IMR-90 (cell line): ENCODE data around the gene VEGFA. TPM values are rescaled to one million over a fixed set of nuclear protein-coding genes. Genes with fewer than 3 reads are reported as not detected.
A peak's percentile ranks its signal among the peaks of the same experiment; 100 is the strongest.

Experiments
- ATAC-seq: fragments of 200-7000 bp; cut with Tn5 transposase; 2 replicates; pipeline ENCODE4 v1.9.1; 2020; ENCODE audit warnings: low read depth, mild to moderate bottlenecking, moderate library complexity
- BruUV-seq: library from RNA; stranded (reverse); fragments of 400-500 nt; replicated peaks from 2 replicates; lab custom pipeline; 2021; lab: Mats Ljungman, UMichigan
- CTCF ChIA-PET: fragments of 300-600 bp; formaldehyde crosslinking; extraction: SDS; loops from one replicate; lab custom pipeline; 2021; ENCODE audit warnings: antibody characterized with exemption; lab: Yijun Ruan, JAX
- POLR2A ChIA-PET: fragments of 300-600 bp; sonication (Branson Sonifier 250); formaldehyde crosslinking; loops from one replicate; lab custom pipeline; 2022; ENCODE audit warnings: antibody characterized with exemption; ENCODE audit not compliant: unreplicated experiment; lab: Charles Lee
- DNase-seq: peaks from one replicate; pipeline ENCODE4 v3.0.0; 2013
- H2AFZ ChIP-seq: replicated peaks from 2 replicates; pipeline ENCODE3; 2013; ENCODE audit warnings: low read length, mild to moderate bottlenecking; ENCODE audit not compliant: poor library complexity
- H2AK5ac ChIP-seq: 2 replicates; pipeline ENCODE4 v1.6.1; 2013; ENCODE audit warnings: low read depth, low read length, inconsistent platforms
- H2AK9ac ChIP-seq: replicated peaks from 2 replicates; pipeline ENCODE3; 2013; ENCODE audit warnings: mild to moderate bottlenecking, low read depth, low read length, moderate library complexity; ENCODE audit not compliant: poor library complexity
- H2BK120ac ChIP-seq: 2 replicates; pipeline ENCODE4 v1.6.1; 2013; ENCODE audit warnings: low read depth, low read length, inconsistent platforms
- H2BK15ac ChIP-seq: 3 replicates; pipeline ENCODE4 v1.6.1; 2013; ENCODE audit warnings: low read depth, low read length, inconsistent platforms
- H2BK20ac ChIP-seq: 2 replicates; pipeline ENCODE4 v1.6.1; 2013; ENCODE audit warnings: low read depth, mild to moderate bottlenecking, inconsistent platforms, low read length, moderate library complexity
- H2BK5ac ChIP-seq: 2 replicates; pipeline ENCODE4 v1.6.1; 2013; ENCODE audit warnings: mild to moderate bottlenecking, low read depth, low read length, inconsistent platforms; ENCODE audit not compliant: poor library complexity, severe bottlenecking
- H3K14ac ChIP-seq: replicated peaks from 2 replicates; pipeline ENCODE4 v1.6.1; 2013; ENCODE audit warnings: low read depth, low read length, inconsistent platforms
- H3K18ac ChIP-seq: 2 replicates; pipeline ENCODE4 v1.6.1; 2013; ENCODE audit warnings: low read depth, low read length, control low read depth
- H3K23ac ChIP-seq: 2 replicates; pipeline ENCODE4 v1.6.1; 2013; ENCODE audit warnings: low read depth, low read length, inconsistent platforms
- H3K27ac ChIP-seq: 2 replicates; pipeline ENCODE4 v1.5.1; 2013; ENCODE audit warnings: mild to moderate bottlenecking, control low read depth, low read length; ENCODE audit not compliant: insufficient read depth
- H3K27me3 ChIP-seq: 2 replicates; pipeline ENCODE4 v1.6.1; 2013; ENCODE audit warnings: low read length; ENCODE audit not compliant: control insufficient read depth, insufficient read depth
- H3K36me3 ChIP-seq: 2 replicates; pipeline ENCODE4 v1.6.1; 2013; ENCODE audit warnings: low read length, mixed read lengths; ENCODE audit not compliant: control insufficient read depth, insufficient read depth
- H3K4ac ChIP-seq: 2 replicates; pipeline ENCODE4 v1.6.1; 2013; ENCODE audit warnings: low read depth, low read length, inconsistent platforms
- H3K4me1 ChIP-seq: 2 replicates; pipeline ENCODE4 v1.6.1; 2013; ENCODE audit warnings: low read length, mixed read lengths; ENCODE audit not compliant: control insufficient read depth, insufficient read depth
- H3K4me2 ChIP-seq: 2 replicates; pipeline ENCODE4 v1.6.1; 2013; ENCODE audit warnings: low read depth, mild to moderate bottlenecking, control low read depth, low read length, moderate library complexity
- H3K4me3 ChIP-seq: 2 replicates; pipeline ENCODE4 v1.5.1; 2013; ENCODE audit warnings: low read depth, mild to moderate bottlenecking, control low read depth, low read length, moderate library complexity; ENCODE audit not compliant: insufficient read depth
- H3K56ac ChIP-seq: 2 replicates; pipeline ENCODE4 v1.6.1; 2013; ENCODE audit warnings: low read length, inconsistent platforms; ENCODE audit not compliant: insufficient read depth; ENCODE audit errors: extremely low read depth
- H3K79me1 ChIP-seq, 2 experiments: 2 replicates each; pipeline ENCODE4 v1.6.1; 2013; ENCODE audit warnings: low read length in 2 of 2, inconsistent platforms in 1 of 2, low read depth in 1 of 2
- H3K9ac ChIP-seq: 2 replicates; pipeline ENCODE4 v1.6.1; 2013; ENCODE audit warnings: low read depth, low read length, control low read depth
- H3K9me1 ChIP-seq: 2 replicates; pipeline ENCODE4 v1.6.1; 2013; ENCODE audit warnings: low read length, inconsistent platforms; ENCODE audit not compliant: insufficient read depth
- H3K9me3 ChIP-seq: 2 replicates; pipeline ENCODE4 v1.6.1; 2013; ENCODE audit warnings: low read length; ENCODE audit not compliant: control insufficient read depth, insufficient read depth
- H4K20me1 ChIP-seq: 2 replicates; pipeline ENCODE4 v1.6.1; 2013; ENCODE audit warnings: low read length, inconsistent platforms; ENCODE audit not compliant: insufficient read depth
- H4K5ac ChIP-seq: 2 replicates; pipeline ENCODE4 v1.6.1; 2013; ENCODE audit warnings: mild to moderate bottlenecking, low read depth, low read length, control low read depth
- H4K8ac ChIP-seq, 2 experiments: 2 replicates each; pipeline ENCODE4 v1.6.1; 2013; ENCODE audit warnings: low read depth in 2 of 2, low read length in 2 of 2, control low read depth in 1 of 2, inconsistent platforms in 1 of 2
- H4K91ac ChIP-seq: 2 replicates; pipeline ENCODE4 v1.6.1; 2013; ENCODE audit warnings: low read depth, low read length, inconsistent platforms; ENCODE audit not compliant: insufficient read depth
- CEBPB ChIP-seq: IDR thresholded peaks from 2 replicates; pipeline ENCODE4 v1.6.1; 2012; ENCODE audit warnings: low read depth, low read length, improper control_type of control experiment
- CHD1 ChIP-seq: IDR thresholded peaks from 2 replicates; pipeline ENCODE4 v1.6.1; 2012; ENCODE audit warnings: low read depth, low read length, improper control_type of control experiment
- FOS ChIP-seq: fragments of 150-350 bp; IDR thresholded peaks from 2 replicates; pipeline ENCODE4 v1.6.1; 2016; ENCODE audit warnings: low read depth, low read length
- MAFK ChIP-seq: IDR thresholded peaks from 2 replicates; pipeline ENCODE4 v1.6.1; 2012; ENCODE audit warnings: low read depth, low read length, improper control_type of control experiment
- MAZ ChIP-seq: IDR thresholded peaks from 2 replicates; pipeline ENCODE4 v1.6.1; 2012; ENCODE audit warnings: low read depth, mild to moderate bottlenecking, low read length, improper control_type of control experiment, moderate library complexity, borderline replicate concordance
- MXI1 ChIP-seq: IDR thresholded peaks from 2 replicates; pipeline ENCODE4 v1.6.1; 2012; ENCODE audit warnings: low read depth, mild to moderate bottlenecking, low read length, moderate library complexity, borderline replicate concordance
- NFE2L2 ChIP-seq: fragments of 150-350 bp; IDR thresholded peaks from 2 replicates; pipeline ENCODE4 v1.6.1; 2016; ENCODE audit warnings: low read depth, mild to moderate bottlenecking, low read length
- POLR2A ChIP-seq: IDR thresholded peaks from 2 replicates; pipeline ENCODE4 v1.6.1; 2012; ENCODE audit warnings: mild to moderate bottlenecking, low read depth, low read length
- RAD21 ChIP-seq: IDR thresholded peaks from 2 replicates; pipeline ENCODE4 v1.6.1; 2012; ENCODE audit warnings: low read length, improper control_type of control experiment
- RCOR1 ChIP-seq: IDR thresholded peaks from 2 replicates; pipeline ENCODE4 v1.6.1; 2012; ENCODE audit warnings: mild to moderate bottlenecking, low read length, improper control_type of control experiment; ENCODE audit not compliant: insufficient replicate concordance
- RFX5 ChIP-seq: IDR thresholded peaks from 2 replicates; pipeline ENCODE4 v1.8.0; 2012; ENCODE audit warnings: low read depth, mild to moderate bottlenecking, low read length, moderate library complexity
- SMC3 ChIP-seq: fragments of 150-350 bp; IDR thresholded peaks from 2 replicates; pipeline ENCODE4 v1.6.1; 2016; ENCODE audit warnings: low read depth, mild to moderate bottlenecking, antibody characterized with exemption, low read length, moderate library complexity
- WGBS, 2 experiments: methylation state at CpG; one replicate each; pipeline versions ENCODE4 v1.1.5 to v1.1.7; 2013; ENCODE audit warnings: missing lambda C conversion rate in 2 of 2; ENCODE audit not compliant: insufficient read length in 1 of 2; ENCODE audit errors: extremely low coverage in 2 of 2; 5-methylcytosine and 5-hydroxymethylcytosine counted together
- dilution Hi-C: fragments of 300-500 bp; cut with HindIII; formaldehyde crosslinking; loops from one replicate; pipeline ENCODE4 v1.14.3; 2018; ENCODE audit warnings: low sequenced_read_pairs; ENCODE audit not compliant: unreplicated experiment
- in situ Hi-C: fragments of 300-500 bp; cut with MboI; formaldehyde crosslinking; loops from 3 replicates; pipeline ENCODE4 v1.14.3; 2019; ENCODE audit warnings: low sequenced_read_pairs, inconsistent platforms, mixed read lengths
- intact Hi-C: fragments of 100-400 bp; cut with micrococcal nuclease; formaldehyde crosslinking; loops from 2 replicates; pipeline ENCODE4 v1.10.0; 2022
- polyA plus RNA-seq, 3 experiments: library from polyadenylated mRNA; depleted of rRNA; stranded (reverse); fragments of >200 nt; gene quantifications; 2 replicates each; pipeline ENCODE4 v1.2.3, GENCODE V29; 2012; ENCODE audit warnings: low replicate concordance in 1 of 3
- total RNA-seq: library from RNA; depleted of rRNA; stranded (reverse); fragments of >200 nt; gene quantifications from 2 replicates; pipeline ENCODE4 v1.2.3, GENCODE V29; 2012
- TF ChIP-seq, protein P1 (sequence below): conservative IDR thresholded peaks from 2 replicates; pipeline ENCODE4 v1.5.1; 2012; ENCODE audit warnings: mild to moderate bottlenecking, low read depth, low read length, improper control_type of control experiment
- TF ChIP-seq, protein P2 (sequence below): fragments of 150-350 bp; IDR thresholded peaks from 2 replicates; pipeline ENCODE4 v1.6.1; 2016; ENCODE audit warnings: low read depth, mild to moderate bottlenecking, low read length, moderate library complexity, borderline replicate concordance
- TF ChIP-seq, protein P3 (sequence below): fragments of 150-350 bp; IDR thresholded peaks from 2 replicates; pipeline ENCODE4 v1.6.1; 2017; ENCODE audit warnings: mild to moderate bottlenecking, antibody characterized with exemption, low read length, low read depth

VEGFA gene
- total and polyA plus RNA-seq, 2 of the 4 experiments (the other 2 are of a cell fraction): 190 to 234 TPM

DNA sequence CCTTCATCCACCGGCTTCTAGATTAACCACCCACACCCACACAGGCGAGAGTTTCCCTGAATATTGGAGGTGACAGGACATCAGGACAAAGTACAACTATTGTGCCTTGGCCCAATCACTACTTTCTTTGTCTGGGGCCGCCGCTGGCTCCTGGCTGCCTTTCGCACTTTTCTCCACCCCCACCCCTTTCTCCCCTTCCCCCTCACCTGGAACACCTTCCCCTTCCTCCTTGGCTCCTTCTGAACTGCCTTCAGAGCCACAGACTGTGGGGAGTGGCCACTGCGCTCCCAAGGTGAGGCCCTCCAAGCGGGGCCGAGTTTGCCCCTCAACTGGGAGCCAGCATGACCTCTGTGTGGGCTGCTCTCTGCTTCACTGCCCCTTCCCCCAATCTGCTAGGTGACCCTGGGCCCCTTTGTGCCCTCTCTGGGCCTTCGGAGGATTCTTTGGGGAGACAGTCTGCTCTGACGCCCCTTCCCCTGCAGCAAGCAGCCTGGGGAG lies 3.0 kb upstream of the VEGFA start:
- Histone ChIP-seq H3K4me3 (no peak overlapping the region), H3K9ac (no peak overlapping the region), H2BK120ac (no peak overlapping the region), H3K36me3 (peaks cover 1% of the 10 kb centered on the region), H2AFZ (no peak overlapping the region), H3K27ac (no peak overlapping the region), H2AK9ac (no peak overlapping the region), H3K79me1 (peaks cover 0 to 9% of the 10 kb centered on the region in 2 experiments; a peak in 2 of 4 replicates), H3K14ac (no peak overlapping the region), H3K18ac (no peak overlapping the region), H3K4ac (peak overlapping the region; percentile 2; the same call in 1 of the 2 replicates), H2BK5ac (no peak overlapping the region), H4K5ac (no peak overlapping the region), H2AK5ac (peak overlapping the region; percentile 4; the same call in 1 of the 2 replicates), H2BK20ac (no peak overlapping the region), H2BK15ac (peak overlapping the region; percentile 30; the same call in 2 of the 3 replicates), H3K4me2 (no peak overlapping the region), H3K9me3 (no peaks in the 10 kb centered on the region), H3K9me1 (no peaks in the 10 kb centered on the region), H3K4me1 (peaks cover 21% of the 10 kb centered on the region), H4K91ac (no peak overlapping the region), H3K27me3 (peaks cover under 1% of the 10 kb centered on the region; the same call in 1 of the 2 replicates), H3K23ac (no peak overlapping the region; the same call in 1 of the 2 replicates), H4K8ac (no peak overlapping the region), H4K20me1 (peaks cover 22% of the 10 kb centered on the region), H3K56ac (no peak overlapping the region)
- dilution Hi-C loops: no loop called here
- BruUV-seq: no TSS peak
- ATAC-seq (no peak), DNase-seq (no peak)
- WGBS, 2 experiments: no CpG with 5 or more reads among the region's 10 CpGs
- in situ Hi-C loops: loop anchor here (5.0 kb wide), 1 partner anchor 100 kb away; no protein-coding TSS in a partner anchor
- ChIA-PET CTCF (no interaction called here), POLR2A (no interaction called here)
- no peak for TF ChIP-seq CHD1
- TF ChIP-seq, protein P1, sequence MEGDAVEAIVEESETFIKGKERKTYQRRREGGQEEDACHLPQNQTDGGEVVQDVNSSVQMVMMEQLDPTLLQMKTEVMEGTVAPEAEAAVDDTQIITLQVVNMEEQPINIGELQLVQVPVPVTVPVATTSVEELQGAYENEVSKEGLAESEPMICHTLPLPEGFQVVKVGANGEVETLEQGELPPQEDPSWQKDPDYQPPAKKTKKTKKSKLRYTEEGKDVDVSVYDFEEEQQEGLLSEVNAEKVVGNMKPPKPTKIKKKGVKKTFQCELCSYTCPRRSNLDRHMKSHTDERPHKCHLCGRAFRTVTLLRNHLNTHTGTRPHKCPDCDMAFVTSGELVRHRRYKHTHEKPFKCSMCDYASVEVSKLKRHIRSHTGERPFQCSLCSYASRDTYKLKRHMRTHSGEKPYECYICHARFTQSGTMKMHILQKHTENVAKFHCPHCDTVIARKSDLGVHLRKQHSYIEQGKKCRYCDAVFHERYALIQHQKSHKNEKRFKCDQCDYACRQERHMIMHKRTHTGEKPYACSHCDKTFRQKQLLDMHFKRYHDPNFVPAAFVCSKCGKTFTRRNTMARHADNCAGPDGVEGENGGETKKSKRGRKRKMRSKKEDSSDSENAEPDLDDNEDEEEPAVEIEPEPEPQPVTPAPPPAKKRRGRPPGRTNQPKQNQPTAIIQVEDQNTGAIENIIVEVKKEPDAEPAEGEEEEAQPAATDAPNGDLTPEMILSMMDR: no peak
- no peak for TF ChIP-seq NFE2L2
- TF ChIP-seq MXI1: no peak
- TF ChIP-seq, protein P2, sequence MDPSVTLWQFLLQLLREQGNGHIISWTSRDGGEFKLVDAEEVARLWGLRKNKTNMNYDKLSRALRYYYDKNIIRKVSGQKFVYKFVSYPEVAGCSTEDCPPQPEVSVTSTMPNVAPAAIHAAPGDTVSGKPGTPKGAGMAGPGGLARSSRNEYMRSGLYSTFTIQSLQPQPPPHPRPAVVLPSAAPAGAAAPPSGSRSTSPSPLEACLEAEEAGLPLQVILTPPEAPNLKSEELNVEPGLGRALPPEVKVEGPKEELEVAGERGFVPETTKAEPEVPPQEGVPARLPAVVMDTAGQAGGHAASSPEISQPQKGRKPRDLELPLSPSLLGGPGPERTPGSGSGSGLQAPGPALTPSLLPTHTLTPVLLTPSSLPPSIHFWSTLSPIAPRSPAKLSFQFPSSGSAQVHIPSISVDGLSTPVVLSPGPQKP: no peak
- no peak for TF ChIP-seq CEBPB
- no peak for TF ChIP-seq MAZ
- TF ChIP-seq SMC3: no peak
- TF ChIP-seq RCOR1: no peak
- no peak for TF ChIP-seq FOS
- TF ChIP-seq RAD21: no peak
- no peak for TF ChIP-seq POLR2A
- TF ChIP-seq, protein P3, sequence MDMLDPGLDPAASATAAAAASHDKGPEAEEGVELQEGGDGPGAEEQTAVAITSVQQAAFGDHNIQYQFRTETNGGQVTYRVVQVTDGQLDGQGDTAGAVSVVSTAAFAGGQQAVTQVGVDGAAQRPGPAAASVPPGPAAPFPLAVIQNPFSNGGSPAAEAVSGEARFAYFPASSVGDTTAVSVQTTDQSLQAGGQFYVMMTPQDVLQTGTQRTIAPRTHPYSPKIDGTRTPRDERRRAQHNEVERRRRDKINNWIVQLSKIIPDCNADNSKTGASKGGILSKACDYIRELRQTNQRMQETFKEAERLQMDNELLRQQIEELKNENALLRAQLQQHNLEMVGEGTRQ: no peak
- TF ChIP-seq RFX5: no peak
- TF ChIP-seq MAFK: no peak
- intact Hi-C loops: no loop called here
